CD4-positive, alpha-beta T cell treated with Interleukin-2 at 100 ng/mL for 4 hours (primary cell): Measurements from ENCODE around the gene LORICRIN.

ENCODE experiments used
- DNase-seq: peaks from one replicate; pipeline ENCODE4 v3.0.0-alpha.2; 2020; ENCODE audit warnings: low spot score

LORICRIN gene

DNA sequence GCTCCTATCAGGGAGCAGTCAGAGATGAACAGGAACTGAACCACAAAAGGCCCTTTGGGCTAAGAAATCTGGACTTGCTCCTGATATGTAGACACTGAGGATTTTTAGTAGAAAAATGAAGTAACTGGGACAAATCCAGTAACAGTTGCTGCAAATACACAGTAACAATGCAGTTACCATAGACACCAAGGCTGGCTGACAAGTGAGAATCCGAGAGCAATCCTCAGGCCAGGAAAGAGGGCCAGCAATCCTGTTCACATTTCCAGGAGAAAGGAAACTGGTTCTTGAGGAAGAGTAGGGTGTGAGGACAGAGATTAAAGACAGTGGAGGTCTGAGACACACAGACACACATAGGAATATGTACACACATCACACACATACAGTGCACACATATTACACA is 9.3 kb upstream of the LORICRIN start:
- no peak for DNase-seq

GRCh38 chr1:153251087-153251486 is 8.4 kb upstream of the LORICRIN start:
- DNase-seq: no peak

DNA sequence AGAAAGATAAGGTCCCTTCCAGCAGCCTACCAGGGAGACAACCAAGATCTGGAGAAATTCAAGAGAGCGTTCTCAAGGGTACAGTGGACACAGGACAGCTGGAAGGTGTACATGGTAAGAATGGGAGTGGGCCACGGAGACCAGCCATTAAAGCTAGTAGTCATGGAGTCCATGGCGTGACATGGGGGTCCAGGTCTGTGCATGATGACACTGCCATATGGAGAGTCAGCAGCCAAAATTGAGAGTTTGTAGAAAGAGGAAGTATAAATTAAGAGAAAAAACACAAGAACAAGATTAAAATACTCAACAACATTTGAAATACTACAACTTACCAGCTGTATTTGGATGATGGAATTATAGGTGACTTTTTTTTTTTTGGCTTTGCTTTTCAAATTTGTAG is 7.9 kb upstream of the LORICRIN start:
- no peak for DNase-seq

- no peak for DNase-seq
These were observed 7.5 kb upstream of the LORICRIN start for GRCh38 chr1:153251988-153252387.

DNA sequence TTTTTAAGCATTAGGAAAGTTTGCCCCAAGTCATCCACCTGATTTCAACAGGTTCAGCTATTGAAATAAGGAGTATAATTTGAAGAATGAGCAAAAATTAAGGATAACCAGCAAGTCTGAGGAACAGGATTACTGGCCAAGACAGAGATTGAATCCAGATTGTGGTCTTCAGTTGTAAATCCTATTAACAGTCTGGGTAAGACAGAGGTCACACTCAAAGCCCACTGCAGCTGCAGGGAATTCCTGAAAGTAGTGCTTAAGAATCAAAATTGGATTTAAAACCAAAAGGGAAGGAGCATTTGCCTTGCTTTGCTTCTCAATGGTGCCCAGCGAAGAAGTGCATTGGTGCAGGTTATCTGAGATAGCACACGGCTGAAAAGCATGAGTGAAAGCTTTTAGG is 6.4 kb upstream of the LORICRIN start:
- DNase-seq: no peak

DNA sequence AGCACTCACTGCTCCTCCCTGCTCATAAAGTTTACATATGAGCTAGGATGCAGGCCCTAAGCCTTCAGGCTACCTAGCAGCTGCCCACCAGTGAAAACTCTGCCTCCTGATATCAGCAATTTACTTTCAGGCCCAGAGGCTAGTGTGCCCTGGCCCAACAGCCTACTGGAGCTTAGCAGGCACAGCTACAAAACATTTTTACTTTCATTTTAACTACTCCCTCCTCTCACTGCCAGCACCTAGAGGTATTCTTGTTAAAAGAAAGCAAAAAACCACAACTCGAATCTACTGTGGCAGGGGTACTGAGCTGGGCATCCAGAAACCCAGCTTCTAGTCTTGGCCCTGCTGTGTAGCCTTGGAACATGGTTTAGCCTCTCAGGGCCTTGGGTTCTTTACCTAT is 5.8 kb upstream of the LORICRIN start:
- no peak for DNase-seq

GRCh38 chr1:153260585-153261280 is 1.2 kb downstream of the LORICRIN start:
- peak; percentile 5 for DNase-seq

DNA sequence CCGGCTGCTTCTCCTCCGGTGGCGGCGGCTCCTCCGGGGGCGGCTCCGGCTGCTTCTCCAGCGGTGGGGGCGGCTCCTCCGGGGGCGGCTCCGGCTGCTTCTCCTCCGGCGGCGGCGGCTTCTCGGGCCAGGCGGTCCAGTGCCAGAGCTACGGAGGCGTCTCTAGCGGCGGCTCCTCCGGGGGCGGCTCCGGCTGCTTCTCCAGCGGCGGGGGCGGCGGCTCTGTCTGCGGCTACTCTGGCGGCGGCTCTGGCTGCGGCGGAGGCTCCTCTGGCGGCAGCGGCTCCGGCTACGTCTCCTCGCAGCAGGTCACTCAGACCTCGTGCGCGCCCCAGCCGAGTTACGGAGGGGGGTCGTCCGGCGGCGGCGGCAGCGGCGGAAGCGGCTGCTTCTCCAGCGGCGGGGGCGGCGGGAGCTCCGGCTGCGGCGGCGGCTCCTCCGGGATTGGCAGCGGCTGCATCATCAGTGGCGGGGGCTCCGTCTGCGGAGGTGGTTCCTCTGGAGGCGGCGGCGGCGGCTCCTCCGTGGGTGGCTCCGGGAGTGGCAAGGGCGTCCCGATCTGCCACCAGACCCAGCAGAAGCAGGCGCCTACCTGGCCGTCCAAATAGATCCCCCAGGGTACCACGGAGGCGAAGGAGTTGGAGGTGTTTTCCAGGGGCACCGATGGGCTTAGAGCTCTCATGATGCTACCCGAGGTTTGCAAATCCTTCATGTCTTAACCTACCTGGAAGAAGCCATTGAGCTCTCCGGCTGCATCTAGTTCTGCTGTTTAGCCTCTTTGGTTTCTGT is 2.0 kb downstream of the LORICRIN start:
- peak; percentile 16 for DNase-seq

DNA sequence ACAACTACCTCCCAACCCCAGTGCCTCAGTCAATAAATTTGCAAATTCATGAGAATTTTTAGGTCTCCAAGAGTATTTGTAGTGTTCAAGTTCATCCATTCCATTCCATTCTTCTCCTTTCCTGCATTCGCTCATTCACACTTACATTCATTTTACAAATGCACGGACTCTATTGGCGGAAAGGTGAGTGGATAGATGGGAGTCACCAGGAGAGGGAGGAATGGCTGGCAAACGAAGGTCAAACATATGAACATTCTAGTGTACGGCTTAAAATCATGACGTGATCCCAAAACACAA is 2.5 kb downstream of the LORICRIN start:
- no peak for DNase-seq

GRCh38 chr1:153262462-153263157 is 3.1 kb downstream of the LORICRIN start:
- no peak for DNase-seq

DNA sequence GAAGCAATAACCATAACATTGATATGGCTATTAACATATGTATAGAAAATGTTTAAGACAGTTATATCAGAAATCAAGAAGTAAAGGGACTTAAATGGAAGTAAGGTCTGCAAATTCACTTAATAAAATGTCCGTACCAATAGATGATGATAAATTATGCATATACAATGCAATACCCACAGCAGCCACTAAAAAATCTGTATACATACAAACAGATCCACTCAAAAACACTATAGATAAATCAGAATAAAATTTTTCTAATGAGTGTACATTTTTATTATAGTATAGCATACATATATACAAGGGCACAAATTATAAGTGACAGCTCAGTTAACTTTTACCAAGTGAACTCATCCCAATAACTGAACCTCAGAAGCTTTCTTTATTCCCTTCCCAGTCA is 6.0 kb downstream of the LORICRIN start:
- no peak for DNase-seq

DNA sequence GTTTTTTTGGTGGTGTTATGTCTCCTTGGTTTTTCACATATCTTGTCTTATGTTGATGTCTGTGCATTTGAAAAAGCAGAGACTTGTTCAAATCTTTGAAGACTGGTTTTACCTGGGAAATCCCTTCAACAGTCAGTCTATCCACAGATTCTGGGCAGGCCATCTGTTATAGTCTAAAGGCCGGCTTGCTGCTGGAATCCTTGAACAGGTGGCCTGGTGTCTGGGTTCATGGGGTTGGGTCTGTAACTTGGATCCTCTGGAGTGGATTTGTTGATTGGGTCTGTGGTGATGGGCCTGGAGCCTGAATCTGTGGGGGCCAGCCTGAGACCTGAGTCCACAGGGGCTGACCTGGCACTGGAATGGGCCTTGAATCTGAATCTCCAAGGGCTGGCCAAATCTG is 12.2 kb downstream of the LORICRIN start:
- no peak for DNase-seq

GRCh38 chr1:153272186-153272585 is 12.7 kb downstream of the LORICRIN start:
- DNase-seq: no peak

DNA sequence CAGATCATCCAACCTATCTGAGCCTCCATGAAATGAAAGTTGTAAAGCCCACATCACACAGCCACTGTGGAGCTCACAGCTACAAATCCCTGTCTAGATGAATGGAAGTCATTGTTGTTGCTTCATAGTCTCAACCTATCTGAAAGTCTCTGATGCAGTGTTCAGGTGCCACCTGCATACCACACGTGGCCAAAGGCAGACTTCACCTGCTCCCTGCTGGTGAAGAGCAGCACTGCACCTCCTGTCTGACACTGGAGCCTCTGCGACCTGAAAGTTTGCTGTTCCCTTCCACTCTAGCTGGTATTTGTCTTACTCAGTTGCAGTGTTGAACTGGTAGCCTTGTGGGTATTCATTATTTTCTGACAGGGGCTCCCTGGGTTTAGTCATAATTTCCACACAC is 18.4 kb downstream of the LORICRIN start:
- peak; percentile 32 for DNase-seq

DNA sequence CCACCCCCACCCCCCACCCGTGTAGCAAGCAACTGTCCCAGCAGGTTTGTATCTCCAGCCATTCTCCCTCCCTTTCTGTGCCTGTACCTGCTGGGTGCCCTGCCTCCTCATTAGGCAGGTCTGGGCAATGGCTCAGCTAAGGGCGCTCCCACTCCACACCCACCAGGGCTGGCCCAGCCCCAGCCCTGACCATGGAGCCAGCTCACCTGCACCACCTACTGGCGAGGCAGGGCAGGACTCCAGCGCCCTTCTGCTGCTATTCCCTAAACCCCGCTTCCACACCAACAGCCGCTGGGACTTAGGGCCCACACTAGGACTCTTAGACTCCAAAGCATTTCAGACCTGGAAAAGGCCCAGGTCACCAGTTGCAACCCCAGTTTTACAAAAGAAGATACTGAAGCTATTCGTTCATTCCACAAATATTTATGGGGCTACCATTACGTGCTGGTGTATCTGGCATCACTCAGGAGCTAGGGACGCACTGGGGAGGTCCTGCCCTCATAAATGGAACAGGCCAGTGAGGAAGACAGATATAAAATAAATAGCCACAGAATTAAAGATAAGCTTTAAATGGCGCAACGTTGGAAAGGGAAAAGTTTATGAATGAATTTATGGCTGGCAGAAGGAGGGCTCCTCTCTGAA is 29.3 kb downstream of the LORICRIN start:
- no peak for DNase-seq

DNA sequence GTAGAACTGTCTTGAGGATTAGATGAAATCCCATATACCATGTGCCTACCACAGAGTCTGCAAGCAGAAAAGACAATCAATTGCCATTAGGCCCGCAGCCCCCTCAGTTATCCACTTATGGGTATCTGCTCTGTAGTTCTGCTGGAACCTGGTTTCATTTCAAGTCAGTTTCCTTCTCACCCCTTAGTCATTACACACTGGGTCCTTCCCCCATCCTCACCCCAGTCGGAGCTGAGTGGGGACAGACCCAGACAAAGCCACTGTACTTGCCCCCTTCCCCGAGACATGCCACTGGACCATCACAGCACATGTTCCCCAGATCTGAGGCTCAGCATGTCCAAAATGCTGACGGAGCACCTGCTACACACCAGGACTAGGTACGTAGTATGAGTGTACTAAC is 32.0 kb downstream of the LORICRIN start:
- no peak for DNase-seq

- DNase-seq: no peak
These were observed 32.7 kb downstream of the LORICRIN start for GRCh38 chr1:153292185-153292584.

- no peak for DNase-seq
These were observed 33.4 kb downstream of the LORICRIN start for GRCh38 chr1:153292740-153293479.

GRCh38 chr1:153293480-153293775 is 33.9 kb downstream of the LORICRIN start:
- DNase-seq: no peak

DNA sequence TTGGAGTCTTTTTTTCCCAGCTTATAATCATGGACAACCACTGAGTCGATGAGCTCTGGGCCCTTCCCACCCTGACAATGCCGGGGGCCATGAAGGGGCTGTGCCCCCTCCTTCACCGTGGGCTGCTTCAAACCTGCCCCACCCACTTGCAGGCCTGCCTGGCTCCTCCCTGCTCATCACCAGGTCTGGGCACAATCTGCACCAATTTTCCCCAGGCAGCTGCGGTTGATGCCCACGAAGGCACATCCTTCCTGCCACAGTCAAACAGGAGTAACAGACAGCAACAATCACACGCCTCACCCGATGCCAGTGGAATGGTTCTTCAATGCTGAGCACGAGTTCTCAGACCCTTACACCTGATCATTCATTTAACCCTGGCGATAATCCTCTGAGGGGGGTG is 34.4 kb downstream of the LORICRIN start:
- no peak for DNase-seq

GRCh38 chr1:153302308-153302707 is 42.8 kb downstream of the LORICRIN start:
- DNase-seq: no peak

DNA sequence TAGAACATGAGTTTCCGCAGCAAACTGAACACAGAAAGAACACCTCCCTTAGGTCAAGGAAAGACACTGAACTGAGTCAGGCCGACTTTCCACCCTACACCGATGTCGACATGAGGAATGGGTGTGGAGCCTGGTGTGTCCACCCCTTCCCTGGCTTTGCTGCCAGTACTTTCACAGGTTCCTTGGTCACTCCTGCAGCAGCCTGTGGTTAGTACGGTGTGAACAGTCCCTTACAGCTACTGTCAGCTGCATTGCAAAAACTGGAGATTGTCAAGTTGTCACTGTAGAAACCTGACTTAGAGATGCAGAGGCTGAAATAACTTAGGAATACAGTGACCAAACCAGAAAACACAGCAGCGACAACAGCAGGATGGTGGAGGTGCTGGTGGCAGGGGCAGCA is 46.2 kb downstream of the LORICRIN start:
- no peak for DNase-seq
